ENCODE measurements around the gene AGAP9. TPM values are rescaled to one million over a fixed set of nuclear protein-coding genes. Genes with fewer than 3 reads are reported as not detected.

AGAP9 gene
- total and polyA plus RNA-seq, 2 of the 13 experiments (the other 11 are each of a cell fraction or from before 2014, with no cell fraction given), result 5.1 to 12.0 TPM

GRCh38 chr10:47451998-47452494, 71.4 kb downstream of the AGAP9 start:
- H3K79me2 ChIP-seq (ENCODE audit: insufficient read depth, low read length), result no peaks in the 10 kb centered on the region
- intact Hi-C loops (cut with micrococcal nuclease; ENCODE audit: unreplicated experiment) (no loop called here), in situ Hi-C loops (cut with HindIII; ENCODE audit: extremely low pct_ligation_motif_present, low pct_unique_long_range_greater_than_20kb) (no loop called here)
- ChIA-PET CTCF (ENCODE audit: low intra/inter-chr PET ratio, low total read pairs) (no interaction called here), POLR2A (no interaction called here)
- H3K36me3 ChIP-seq (replicated peaks in 1 of 2; ENCODE audit: control insufficient read depth in 1 of 2, insufficient read depth in 2 of 2, low read length in 2 of 2), result no peaks in the 10 kb centered on the region
- no TSS peak for BruUV-seq (replicated peaks)
- H3K4me1 ChIP-seq (ENCODE audit: insufficient read depth, low read length), result peaks cover 18% of the 10 kb centered on the region
- H3K27me3 ChIP-seq (ENCODE audit: control insufficient read depth in 1 of 2, insufficient read depth in 2 of 2, low read length in 2 of 2), result peaks cover 9 to 44% of the 10 kb centered on the region in 2 experiments; a peak in 4 of 5 replicates
- DNase-seq (ENCODE audit: low spot score) (no peak), FAIRE-seq (no peak), ATAC-seq (no peak)
- TF ChIP-seq SALL1 (CRISPR knock-in tag; IDR thresholded peaks at IDR 0.05) (no peak), ZNF660 (CRISPR knock-in tag; IDR thresholded peaks at IDR 0.05; ENCODE audit: borderline replicate concordance, low read depth) (no peak), PLRG1 (conservative IDR thresholded peaks at IDR 0.05) (no peak), ATM (IDR thresholded peaks at IDR 0.05; ENCODE audit: borderline replicate concordance) (no peak), ZNF160 (CRISPR knock-in tag; IDR thresholded peaks at IDR 0.05) (no peak), TBL1XR1 (IDR thresholded peaks at IDR 0.05; ENCODE audit: borderline replicate concordance, low read length, partially characterized antibody) (no peak), SSRP1 (CRISPR knock-in tag; IDR thresholded peaks at IDR 0.05) (no peak)
- TF ChIP-seq, protein P1, sequence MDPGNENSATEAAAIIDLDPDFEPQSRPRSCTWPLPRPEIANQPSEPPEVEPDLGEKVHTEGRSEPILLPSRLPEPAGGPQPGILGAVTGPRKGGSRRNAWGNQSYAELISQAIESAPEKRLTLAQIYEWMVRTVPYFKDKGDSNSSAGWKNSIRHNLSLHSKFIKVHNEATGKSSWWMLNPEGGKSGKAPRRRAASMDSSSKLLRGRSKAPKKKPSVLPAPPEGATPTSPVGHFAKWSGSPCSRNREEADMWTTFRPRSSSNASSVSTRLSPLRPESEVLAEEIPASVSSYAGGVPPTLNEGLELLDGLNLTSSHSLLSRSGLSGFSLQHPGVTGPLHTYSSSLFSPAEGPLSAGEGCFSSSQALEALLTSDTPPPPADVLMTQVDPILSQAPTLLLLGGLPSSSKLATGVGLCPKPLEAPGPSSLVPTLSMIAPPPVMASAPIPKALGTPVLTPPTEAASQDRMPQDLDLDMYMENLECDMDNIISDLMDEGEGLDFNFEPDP (CRISPR knock-in tag; conservative IDR thresholded peaks at IDR 0.05), result no peak
- no peak overlapping the region for H3K27ac ChIP-seq (ENCODE audit: extremely low read length, insufficient read depth, low read length)
- no peak overlapping the region for H3K9ac ChIP-seq (ENCODE audit: insufficient read depth, low read depth, low read length)
- H2AFZ ChIP-seq (ENCODE audit: low read length), result no peak overlapping the region
- WGBS (ENCODE audit: low lambda C conversion rate), result 12% methylated on average over 2 of the region's 7 CpGs
- no peak overlapping the region for H3K4me3 ChIP-seq (replicated peaks in 1 of 3; ENCODE audit: insufficient read depth in 1 of 3, low read depth in 2 of 3, low read length in 3 of 3)
- H4K20me1 ChIP-seq (ENCODE audit: insufficient read depth, low read length), result no peaks in the 10 kb centered on the region
- H3K9me3 ChIP-seq (ENCODE audit: low read length), result no peaks in the 10 kb centered on the region
- no peak overlapping the region for H3K4me2 ChIP-seq (ENCODE audit: low read depth, low read length)

Small RNA genes lying within 50 kb of the gene (small RNA-seq; reads per million reads assigned to genes)
- 0 reads per million in 3 experiments for gene AL591684.3 (ENCODE audit: insufficient read depth in 2 of 3, insufficient read length in 3 of 3, low read depth in 2 of 3, low replicate concordance in 1 of 3)
- gene RNA5SP312 (ENCODE audit: insufficient read depth in 2 of 3, insufficient read length in 3 of 3, low read depth in 2 of 3, low replicate concordance in 1 of 3), result 0 reads per million in 3 experiments

Other genes starting within 250 kb of the AGAP9 start
- gene GDF10, start 223.4 kb downstream of the AGAP9 start, total RNA-seq (2016; rRNA removed; fragmentation: Illumina TruSeq; extraction: Trizol), result not detected in 2 replicates
- 0.03 TPM in 1 of 2 replicates, not detected in the other for gene GDF10, start 223.4 kb downstream of the AGAP9 start, polyA plus RNA-seq (2011; rRNA removed)
- not detected in 2 replicates for gene GDF2, start 201.2 kb downstream of the AGAP9 start, total RNA-seq (2016; rRNA removed; fragmentation: Illumina TruSeq; extraction: Trizol)
- gene GDF2, start 201.2 kb downstream of the AGAP9 start, polyA plus RNA-seq (2011; rRNA removed), result not detected in 2 replicates
- not detected in 2 replicates for gene RBP3, start 175.3 kb downstream of the AGAP9 start, total RNA-seq (2016; rRNA removed; fragmentation: Illumina TruSeq; extraction: Trizol)
- not detected in 2 replicates for gene RBP3, start 175.3 kb downstream of the AGAP9 start, polyA plus RNA-seq (2011; rRNA removed)
- gene ZNF488, start 139.3 kb downstream of the AGAP9 start, total RNA-seq (2016; rRNA removed; fragmentation: Illumina TruSeq; extraction: Trizol), result 0.13 and 0.17 TPM in 2 replicates
- gene ZNF488, start 139.3 kb downstream of the AGAP9 start, polyA plus RNA-seq (2011; rRNA removed), result 0.10 and 0.15 TPM in 2 replicates
- gene ANXA8, start 39.5 kb downstream of the AGAP9 start, total RNA-seq (2016; rRNA removed; fragmentation: Illumina TruSeq; extraction: Trizol), result not detected in 2 replicates
- not detected in 2 replicates for gene ANXA8, start 39.5 kb downstream of the AGAP9 start, polyA plus RNA-seq (2011; rRNA removed)
- gene FAM25G, start 31.9 kb downstream of the AGAP9 start, total RNA-seq (2016; rRNA removed; fragmentation: Illumina TruSeq; extraction: Trizol), result not detected in 2 replicates
- gene FAM25G, start 31.9 kb downstream of the AGAP9 start, polyA plus RNA-seq (2011; rRNA removed), result not detected in 2 replicates
- gene SYT15B, start 240.0 kb upstream of the AGAP9 start, total RNA-seq (2016; rRNA removed; fragmentation: Illumina TruSeq; extraction: Trizol), result 0.04 TPM in 1 of 2 replicates, not detected in the other
- not detected in 2 replicates for gene SYT15B, start 240.0 kb upstream of the AGAP9 start, polyA plus RNA-seq (2011; rRNA removed)

All from HepG2 (cell line).